GM15510 (cell line): ENCODE data around the gene ETV4.

Experiments
- POLR2A ChIP-seq: IDR thresholded peaks from 3 replicates; pipeline ENCODE4 v1.6.1; 2011; ENCODE audit warnings: borderline replicate concordance; ENCODE audit not compliant: insufficient read length; ENCODE audit errors: extremely low read depth

ETV4 gene

DNA sequence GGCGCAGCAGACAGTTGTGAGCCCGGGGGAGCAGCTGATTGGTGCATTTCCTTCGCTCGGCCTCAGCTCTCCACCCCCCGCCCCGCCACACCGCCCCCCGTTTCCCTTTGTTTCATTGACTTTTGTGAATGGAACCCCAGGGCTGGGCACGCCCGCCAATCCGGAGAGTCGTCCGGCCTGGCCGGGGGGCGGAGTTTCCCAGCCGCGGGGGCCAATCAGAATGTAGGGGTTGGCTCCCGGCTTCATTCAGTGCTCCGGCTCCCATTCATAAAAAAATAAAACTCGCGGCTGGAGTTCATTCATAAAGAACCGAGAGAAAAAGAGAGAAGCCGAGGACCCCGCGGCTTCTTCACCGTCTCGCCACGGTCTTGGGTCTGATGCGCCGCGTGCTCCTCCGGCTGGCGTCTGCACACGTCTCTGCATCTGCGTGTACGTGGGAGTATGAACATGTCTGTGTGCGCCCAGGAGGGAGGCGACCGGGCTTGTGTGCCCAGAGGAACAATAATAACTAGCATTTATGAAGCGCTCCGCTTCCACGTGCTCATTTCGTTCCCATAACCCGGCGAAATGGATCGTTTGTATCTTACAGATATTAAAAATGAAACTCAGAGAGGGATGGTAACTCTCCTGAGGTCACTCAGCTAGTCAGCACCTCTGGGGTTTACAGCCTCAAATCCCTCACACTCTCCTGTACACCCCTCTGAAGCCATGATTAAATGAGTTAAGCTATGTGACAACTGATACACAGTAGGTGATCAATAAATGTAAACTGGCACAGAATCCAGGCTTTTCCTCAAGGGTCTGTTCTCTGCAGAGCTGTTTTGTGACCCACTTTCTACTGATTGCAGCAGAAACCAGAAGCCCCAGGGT, at the start of gene ETV4:
ETV4 (minus strand) TSS at position 22 of the 870 bp plus-strand sequence. CDS start 723 bp downstream, outside the sequence.
- no peak for TF ChIP-seq POLR2A

DNA sequence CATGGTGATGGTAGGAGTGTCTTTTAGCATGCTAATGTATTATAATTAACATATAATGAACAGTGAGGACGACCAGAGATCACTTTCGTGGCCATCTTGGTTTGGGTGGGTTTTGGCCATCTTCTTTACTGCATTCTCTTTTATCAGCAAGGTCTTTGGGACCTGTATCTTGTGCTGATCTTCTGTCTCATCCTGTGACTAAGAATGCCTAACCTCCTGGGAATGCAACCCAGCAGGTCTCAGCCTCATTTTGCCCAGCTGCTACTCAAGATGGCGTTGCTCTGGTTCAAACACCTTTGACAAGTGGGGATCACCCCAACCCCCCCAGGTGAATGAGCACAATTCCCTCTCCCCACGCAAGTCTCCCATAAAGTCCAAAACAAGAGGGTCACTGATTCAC, 49.3 kb upstream of the ETV4 start:
- TF ChIP-seq POLR2A, result no peak

- no peak for TF ChIP-seq POLR2A
Measured at GRCh38 chr17:43591779-43592562, 45.8 kb upstream of the ETV4 start.

- TF ChIP-seq POLR2A, result no peak
Measured at GRCh38 chr17:43591001-43591400, 44.9 kb upstream of the ETV4 start.

DNA sequence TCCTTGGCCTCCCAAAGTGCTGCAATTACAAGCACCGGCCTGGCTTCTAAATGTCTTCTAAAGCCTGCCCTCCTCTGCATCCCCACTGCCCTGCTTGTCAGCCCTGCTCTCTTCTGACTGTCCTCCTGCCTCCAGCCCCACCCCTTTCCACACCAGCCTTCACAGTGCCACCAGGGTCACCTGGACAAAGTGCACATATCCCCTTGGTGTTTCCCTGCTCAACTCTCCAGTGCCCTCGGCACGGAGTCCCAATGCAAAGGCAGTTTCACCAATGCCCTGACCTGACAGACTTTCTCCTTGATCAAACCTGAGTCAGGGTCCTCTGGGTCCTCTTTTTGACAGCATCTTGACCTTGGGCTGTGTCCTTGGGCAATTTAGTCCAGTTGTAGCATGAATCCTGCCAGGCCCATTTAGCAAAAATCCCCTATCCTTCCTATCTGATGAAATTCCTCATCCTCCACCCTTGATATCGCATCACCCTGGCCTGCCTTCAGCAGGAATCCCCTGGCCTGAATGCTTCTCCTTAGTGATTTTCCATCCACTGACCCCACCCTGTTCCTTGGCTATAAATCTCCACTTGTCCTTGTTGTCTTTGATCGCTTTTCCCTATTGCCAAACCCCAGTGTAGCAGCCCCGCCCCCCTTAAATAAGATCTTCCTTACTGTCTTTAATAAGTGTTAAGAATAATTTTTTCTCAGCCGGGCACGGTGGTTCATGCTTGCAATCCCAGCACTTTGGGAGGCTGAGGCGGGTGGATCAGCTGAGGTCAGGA, 42.7 kb upstream of the ETV4 start:
- TF ChIP-seq POLR2A, result no peak

DNA sequence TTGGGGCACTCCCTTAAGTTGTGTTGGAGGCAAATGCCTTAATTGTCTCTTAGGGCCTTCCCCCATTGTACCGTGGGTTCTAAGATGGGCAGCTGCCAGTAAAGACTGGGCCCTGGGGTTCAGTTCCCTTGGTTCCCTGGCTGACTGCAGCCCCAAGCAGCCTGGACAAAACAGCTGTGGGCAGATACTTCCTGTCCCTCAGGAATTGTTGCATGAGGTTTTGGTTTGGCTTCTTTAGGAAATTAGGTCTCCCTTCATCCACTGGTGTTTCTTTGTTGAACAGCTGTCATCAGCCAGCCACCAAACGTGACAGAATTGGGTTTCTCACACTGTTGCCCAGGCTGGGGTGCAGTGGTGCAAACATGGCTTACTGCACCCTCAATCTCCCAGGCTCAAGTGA, 42.0 kb upstream of the ETV4 start:
- TF ChIP-seq POLR2A, result no peak

DNA sequence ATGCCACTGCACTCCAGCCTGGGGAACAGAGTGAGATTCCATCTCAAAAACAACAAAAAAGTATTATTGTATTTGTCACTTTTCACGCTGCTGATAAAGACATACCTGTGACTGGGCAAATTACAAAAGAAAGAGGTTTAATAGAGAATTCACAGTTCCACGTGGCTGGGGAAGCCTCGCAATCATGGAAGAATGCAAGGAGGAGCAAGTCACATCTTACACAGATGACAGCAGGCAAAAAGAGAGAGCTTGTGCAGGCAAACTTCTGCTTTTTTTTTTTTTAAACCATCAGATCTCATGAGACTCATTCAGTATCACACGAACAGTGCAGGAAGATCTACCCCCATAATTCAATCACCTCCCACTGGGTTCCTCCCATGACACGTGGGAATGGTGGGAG, 41.5 kb upstream of the ETV4 start:
- no peak for TF ChIP-seq POLR2A

DNA sequence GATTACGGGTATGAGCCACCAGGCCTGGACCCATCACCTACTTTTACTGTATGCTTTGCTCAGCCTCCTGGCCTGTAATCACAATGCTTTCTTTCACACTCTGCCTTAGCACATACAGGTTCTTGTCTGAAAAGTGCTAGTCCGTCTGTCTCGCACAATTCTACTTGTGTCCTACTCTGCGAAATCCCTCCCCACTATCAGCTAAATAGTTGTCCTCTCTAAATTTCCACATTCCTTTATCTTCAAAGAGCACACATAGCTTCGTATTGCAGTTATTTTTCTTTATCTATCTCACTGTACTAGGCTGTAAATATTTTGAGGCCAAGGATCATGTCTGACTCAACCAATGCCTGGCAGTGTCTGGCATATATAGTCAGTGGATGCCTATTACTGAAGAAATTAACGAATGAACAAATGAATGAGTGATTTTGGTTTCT, 38.5 kb upstream of the ETV4 start:
- no peak for TF ChIP-seq POLR2A

- TF ChIP-seq POLR2A, result no peak
Measured at GRCh38 chr17:43583332-43583731, 37.2 kb upstream of the ETV4 start.

DNA sequence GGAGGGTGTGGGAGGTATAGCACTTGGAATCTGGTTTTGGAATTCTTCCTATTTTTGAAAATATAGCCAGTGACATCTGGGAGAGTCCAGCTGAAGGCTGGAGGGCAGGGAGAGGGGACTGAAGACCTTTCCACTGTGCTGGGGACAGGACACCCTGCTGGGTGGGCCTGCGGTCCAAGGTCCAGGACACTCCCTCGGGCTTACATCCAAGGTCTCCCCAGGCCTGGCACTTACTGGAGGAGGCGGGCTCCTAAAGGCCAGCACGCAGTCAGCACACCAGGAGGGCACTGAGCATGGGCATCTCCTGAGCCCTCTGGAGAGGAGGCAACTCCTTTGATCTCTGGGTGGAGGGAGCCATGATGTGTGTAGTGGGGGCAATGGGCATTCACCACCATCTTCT, 35.5 kb upstream of the ETV4 start:
- TF ChIP-seq POLR2A, result no peak

DNA sequence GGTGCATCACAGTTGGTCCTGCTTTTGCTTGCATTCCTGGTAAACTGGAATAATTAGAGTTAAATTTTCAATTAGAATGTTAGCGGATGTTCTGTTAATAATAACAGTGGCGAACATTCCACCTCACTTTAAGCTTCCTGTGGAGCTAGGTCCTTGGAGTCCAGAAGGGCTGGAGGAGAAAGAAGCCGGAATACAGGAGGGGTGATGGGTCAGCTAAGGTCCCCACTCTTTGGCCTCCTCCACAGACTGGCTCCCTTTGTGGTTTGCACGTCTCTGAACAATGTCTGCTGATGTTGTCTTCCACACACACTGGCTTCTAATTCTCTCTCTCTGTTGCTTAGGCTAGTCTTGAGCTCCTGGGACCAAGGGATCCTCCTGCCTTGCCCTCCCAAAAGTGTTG, 35.0 kb upstream of the ETV4 start:
- no peak for TF ChIP-seq POLR2A

DNA sequence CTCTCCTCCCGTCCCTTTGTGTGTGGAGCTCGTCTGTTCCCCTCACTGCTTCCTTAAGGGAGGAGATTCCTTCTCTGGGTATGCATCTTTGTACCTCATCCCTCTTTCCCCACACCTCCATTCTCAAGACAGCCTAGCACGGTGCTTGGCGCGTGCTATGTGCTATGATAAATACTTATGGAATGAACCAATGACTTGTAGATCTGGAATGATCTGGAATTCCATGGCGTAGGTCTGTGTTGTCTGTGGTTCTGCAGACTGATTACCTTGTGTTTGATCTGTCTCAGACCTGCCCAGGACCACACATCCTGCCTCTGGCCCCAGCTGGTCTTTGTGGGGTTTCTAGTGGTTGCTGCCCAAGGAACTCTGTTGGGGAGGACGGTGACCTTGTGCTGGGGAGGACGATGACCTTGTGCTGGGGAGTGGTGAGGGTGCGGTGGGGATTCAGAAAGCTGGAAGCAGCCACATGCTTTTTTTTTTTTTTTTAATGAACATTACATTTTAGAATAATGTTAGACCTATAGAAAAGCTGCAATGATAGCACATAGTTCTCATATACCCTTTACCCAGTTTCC, 33.5 kb upstream of the ETV4 start:
- no peak for TF ChIP-seq POLR2A

DNA sequence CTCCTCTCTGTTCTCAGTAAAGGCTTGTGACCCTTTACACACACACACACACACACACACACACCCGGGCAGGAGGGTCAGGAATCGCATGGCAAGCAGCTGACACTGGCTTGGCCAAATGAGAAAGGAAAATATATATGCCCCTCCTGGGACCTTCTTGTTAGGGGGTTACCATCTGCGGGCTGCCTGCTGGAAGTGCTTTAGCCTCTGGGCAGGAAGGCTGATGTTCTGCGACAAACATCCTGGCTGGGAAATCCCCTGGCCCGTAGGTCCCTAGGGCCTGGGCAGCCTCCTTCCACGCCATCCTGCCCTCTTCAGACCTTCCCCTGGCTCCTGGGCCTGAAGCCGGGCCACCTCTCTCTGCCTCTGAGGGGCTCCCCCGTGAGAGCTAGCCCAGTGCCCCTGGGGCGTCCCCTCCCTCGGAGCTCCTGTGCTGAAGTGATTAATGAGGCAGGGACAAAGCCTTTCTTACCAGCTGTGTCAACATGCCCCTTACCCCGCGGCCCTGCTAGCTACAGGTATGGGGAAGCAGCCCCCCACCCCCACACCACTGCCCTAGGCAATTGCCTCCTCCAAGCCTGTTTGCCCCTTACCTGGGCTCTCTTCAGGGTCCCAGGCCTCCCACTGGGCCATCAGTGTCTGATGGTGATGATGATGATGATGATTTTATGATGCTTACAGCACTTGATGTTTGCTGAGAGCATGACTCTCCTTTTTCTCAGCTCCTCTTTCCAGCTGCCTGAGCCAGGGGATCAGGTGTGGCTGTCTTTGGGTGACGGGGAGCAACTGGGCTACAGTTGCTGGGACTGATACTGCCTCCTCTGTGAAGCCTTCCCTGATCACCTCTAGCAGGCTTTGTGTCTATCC, 32.8 kb upstream of the ETV4 start:
- TF ChIP-seq POLR2A, result no peak

- TF ChIP-seq POLR2A, result no peak
Measured at GRCh38 chr17:43578404-43578698, 32.2 kb upstream of the ETV4 start.
